Stimulated activated CD8-positive, alpha-beta memory T cell treated with anti-CD3 and anti-CD28 coated beads, Interleukin-2, amount 100 ng/mL, for 1 hour (primary cell): Measurements from ENCODE around the gene CARD11.
A peak's percentile ranks its signal among the peaks of the same experiment; 100 is the strongest.

Experiments used
- DNase-seq, 2 donors: peaks; one replicate each; pipeline ENCODE4 v3.0.0-alpha.2; 2020; ENCODE audit warnings: low read depth in 2 of 2

Gene CARD11

GRCh38 chr7:3020416-3020815 lies 23.3 kb downstream of the CARD11 start:
- no peak for DNase-seq

DNA sequence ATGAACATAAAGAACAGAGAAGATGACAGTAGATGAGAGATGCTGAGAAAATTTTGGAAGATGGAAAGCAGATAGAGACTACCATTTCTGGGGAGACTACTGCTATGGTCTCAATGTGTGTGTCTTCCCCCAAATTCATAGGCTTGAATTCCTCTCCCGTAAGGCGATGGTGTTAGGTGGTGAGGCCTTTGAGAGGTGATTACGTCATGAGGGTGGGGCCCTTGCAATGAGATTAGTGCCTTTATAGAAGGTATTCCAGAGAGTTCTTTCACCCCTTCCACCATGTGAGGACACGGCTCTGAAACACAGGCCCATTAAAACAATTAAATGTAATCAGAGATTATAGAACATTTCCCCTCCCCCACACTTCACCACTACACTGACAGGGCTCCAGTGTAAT lies 23.9 kb downstream of the CARD11 start:
- DNase-seq: no peak

DNA sequence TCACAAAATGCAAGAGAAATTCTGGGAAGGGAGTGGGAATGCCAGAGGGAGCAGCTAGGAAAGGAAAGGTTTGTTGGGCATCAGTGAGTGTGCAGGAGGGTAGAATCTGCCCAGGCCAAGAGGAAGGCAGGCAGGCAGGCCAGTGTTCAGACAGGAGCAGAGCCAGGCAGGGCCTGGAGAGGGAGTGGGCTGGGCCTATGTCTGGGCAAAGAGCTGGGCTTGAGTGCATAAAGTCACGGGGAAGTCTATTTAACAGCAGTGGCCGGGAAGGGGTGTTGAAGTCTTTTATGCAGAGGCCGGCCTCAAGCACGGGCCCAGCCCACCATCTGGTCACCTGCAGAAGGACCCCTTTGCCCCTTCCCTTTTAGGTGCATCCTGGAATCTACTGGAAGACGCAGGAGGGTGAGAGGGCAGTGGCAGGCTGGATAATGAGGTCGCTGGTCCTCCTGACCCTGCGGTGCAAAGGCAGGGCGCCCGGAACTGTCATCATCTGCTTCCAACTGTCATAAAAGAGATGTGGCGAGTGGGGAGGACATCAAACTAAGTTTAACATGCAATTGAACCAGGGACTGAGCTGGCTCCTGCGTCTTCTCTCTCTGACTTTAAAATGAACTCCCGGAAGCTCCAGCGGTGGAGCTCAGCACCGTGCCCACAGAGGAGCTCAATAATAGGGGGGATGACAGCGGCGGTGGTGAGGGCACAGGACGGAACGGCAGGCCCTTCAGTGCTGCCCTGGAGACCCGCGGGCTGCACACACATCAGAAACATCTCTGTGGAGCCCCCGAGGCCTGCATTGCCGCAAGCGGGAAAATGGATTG lies 29.5 kb downstream of the CARD11 start:
- DNase-seq: no peak

DNA sequence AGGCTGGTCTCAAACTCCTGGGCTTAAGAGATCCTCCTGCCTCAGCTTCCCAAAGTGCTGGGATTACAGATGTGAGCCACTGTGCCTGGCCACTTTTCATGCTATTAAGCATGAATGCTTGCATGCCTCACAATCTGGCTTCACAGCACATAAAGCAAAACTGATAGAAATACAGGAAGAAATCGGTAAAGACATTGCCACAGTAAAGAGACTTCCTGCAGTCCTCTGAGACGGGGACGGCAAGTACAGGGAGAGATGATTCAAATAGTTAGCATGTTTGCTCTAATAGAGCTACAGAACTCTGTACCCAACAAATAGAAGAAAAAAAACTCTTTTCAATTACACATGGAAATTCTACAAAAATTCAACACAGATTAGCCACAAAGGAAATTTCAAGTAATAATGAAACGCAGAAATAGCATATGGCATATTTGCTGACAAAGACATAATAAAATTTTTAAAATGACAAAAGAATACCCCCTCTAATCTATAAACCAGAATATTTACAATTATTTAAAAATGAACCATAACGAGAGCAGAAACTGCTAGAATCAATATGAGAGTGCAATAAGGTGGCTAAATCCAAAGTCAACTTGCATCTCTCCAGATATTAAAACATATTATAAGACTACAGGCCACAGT lies 32.3 kb downstream of the CARD11 start:
- no peak for DNase-seq

GRCh38 chr7:3010161-3010560 lies 33.5 kb downstream of the CARD11 start:
- no peak for DNase-seq

DNA sequence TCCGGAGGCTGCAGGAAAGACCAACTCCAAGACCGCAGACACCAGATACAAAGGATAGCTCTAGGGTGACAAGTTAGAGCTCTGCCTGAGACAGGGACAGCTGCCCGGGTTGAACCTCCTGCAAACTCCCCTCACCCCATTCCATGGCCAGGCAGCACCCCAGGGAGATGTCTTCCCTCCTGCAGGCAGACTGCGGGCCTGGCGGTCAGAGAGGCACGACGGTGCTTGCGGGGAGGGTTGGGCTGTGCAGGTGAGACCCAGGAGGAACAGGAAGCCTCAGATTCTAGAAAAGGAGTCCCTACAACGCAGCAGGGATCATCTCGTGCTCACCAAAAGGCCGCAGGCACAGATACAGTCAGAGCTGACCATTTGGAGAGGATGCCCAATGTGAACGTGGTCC lies 34.6 kb downstream of the CARD11 start:
- DNase-seq: no peak

GRCh38 chr7:3008386-3008785 lies 35.3 kb downstream of the CARD11 start:
- DNase-seq: no peak

DNA sequence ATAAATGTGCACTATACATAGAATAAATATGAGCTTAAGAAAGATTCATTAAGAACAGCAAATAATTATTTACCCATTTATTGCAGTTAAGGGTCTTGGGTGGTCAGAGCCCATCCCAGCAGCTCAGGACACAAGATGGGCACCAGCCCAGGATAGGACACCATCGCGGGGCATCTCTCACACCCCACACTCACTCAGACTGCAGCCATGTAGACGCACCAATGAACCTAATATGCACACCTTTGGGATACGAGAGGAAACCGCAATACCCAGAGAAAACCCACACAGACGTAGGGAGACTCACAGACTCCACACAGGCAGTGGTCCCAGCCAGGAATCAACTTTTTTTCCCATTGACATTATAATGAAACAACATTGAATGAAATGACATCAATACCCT lies 36.0 kb downstream of the CARD11 start:
- DNase-seq: no peak

DNA sequence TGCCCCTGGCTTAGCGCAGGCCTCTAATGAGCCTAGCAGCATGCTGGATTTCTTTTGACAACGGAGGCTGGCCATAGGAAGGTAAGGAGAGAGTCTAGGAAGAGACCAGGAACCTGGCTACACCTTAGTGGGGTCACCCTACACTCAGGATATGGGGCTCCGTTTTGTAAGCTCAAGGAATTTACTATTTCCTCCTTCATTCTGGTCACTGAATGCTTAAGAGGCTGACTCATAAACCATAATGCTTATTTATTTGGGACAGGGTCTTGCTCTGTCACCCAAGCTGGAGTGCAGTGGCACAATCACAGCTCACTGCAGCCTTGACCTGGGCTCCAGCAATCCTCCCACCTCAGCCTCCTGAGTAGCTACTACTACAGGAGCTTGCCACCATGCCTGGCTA lies 38.4 kb downstream of the CARD11 start:
- DNase-seq: no peak

- DNase-seq: no peak
Measured at GRCh38 chr7:3003936-3004335, 39.7 kb downstream of the CARD11 start.

DNA sequence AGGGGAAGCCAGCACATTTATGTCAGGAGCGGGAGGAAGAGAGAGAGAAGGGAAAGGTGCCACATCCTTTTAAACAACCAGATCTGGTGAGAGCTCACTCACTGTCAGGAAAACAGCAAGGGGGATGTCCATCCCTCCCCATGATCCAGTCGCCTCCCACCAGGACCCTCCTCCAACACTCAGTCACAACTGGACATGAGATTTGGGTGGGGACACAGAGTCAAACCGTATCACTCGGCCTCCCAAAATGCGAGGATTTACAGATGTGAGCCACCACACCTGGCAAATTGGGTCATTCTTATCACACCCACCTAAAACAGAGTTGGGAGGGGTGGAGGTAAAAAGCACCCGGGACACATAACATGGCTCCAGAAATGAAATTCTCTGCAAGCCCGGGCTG lies 41.0 kb downstream of the CARD11 start:
- DNase-seq: no peak

- DNase-seq: no peak
Measured at GRCh38 chr7:3000566-3000965, 43.1 kb downstream of the CARD11 start.

GRCh38 chr7:2999078-2999500 lies 44.6 kb downstream of the CARD11 start:
- DNase-seq: no peak

DNA sequence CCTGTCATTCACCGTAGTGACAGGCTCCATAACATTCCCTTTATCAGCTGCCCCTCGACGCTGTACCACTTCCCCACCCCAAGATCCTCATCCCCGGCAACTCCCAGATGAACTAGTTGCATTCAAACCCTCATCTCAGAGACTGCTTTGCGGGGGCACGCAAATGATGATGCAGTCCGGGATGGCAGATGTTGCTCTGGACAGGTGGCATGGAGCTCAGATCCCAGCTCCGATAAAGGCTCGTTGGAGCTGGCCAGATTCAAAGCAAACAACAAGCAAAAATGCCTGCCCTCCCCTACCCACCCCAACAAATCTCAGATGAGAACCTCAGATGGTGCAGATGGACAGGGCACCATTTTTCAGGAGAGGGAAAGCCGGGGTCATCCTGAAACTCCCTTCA lies 46.7 kb downstream of the CARD11 start:
- DNase-seq: no peak

DNA sequence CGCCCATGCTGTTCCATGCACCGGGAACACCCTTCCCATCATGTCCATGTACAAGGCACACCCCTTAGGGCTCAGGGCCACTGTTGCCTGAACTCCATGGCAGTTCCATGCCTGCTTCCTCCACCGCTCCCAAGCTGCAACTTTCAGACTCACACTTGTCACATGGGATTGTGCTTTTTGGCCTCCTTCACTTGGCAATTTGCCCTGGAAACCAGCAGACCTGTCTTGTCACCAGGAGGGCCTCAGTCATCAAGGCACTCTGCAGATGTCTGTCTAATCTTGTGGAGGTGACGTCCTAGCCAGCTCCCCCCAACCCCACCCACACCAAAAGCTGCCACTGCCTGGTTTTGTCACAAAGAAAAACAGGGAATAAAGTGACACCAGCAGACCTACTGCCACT lies 47.5 kb downstream of the CARD11 start:
- DNase-seq: no peak

DNA sequence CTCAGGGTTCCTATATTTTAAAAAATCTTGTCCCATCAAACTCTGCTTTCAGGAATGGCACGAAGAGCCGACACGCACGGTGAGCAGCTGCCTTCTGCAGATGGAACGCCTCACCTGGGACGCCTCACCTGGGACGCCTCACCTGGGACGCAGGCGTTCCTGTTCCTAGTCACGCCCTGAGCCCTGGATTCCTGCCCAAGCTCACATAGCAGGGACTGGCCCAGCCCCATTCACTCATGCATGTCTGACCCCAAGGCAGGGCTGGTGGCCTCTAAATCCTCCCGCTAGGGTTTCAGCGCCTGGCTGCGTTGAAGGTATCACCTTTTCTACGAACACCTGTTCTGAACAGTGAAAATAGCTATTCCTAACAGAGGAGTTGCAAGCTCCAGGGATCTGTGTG lies 49.8 kb downstream of the CARD11 start:
- DNase-seq: no peak

GRCh38 chr7:2993396-2993795 lies 50.3 kb downstream of the CARD11 start:
- no peak for DNase-seq

DNA sequence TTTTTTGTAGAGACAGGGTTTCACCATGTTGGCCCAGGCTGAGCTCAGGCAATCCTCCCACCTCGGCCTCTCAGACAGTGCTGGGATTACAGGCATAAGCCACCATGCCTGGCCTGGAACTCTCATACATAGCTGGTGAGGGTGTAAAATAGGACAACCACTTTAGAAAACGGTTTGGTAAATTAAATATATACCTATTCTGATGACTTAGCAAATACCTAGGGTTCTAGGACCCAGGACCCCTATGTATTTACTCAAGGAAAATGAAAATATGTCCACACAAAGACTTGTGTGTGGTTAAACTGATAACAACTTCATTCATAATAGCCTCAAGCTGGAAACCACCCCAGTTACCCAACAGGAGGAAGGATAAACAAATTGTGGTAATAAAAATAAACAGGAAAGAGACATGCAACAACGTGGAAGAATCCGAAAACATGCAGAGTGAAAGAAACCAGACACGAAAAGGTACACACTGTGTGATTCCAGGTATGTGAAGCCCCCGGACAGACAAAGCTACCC lies 52.7 kb downstream of the CARD11 start:
- no peak for DNase-seq

DNA sequence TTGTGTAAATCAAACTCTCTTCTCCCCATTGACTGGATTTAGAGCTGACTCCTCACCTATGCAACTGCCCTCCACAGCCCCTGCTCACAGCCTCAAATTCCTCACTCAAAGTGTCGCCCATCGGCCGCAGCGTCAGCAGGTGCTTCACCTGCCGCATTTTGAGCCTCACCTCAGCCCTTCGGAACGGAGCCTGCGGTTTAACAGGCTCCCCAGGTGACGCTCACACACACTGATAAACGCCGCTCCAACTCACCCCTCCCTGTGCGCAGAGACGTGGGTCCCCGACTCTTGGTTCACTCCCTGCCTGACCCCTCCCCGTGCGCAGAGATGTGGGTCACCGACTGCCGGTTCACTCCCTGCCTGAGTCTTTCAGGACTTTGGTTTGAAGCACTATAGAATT lies 57.1 kb downstream of the CARD11 start:
- no peak for DNase-seq

GRCh38 chr7:2985866-2986265 lies 57.8 kb downstream of the CARD11 start:
- no peak for DNase-seq

DNA sequence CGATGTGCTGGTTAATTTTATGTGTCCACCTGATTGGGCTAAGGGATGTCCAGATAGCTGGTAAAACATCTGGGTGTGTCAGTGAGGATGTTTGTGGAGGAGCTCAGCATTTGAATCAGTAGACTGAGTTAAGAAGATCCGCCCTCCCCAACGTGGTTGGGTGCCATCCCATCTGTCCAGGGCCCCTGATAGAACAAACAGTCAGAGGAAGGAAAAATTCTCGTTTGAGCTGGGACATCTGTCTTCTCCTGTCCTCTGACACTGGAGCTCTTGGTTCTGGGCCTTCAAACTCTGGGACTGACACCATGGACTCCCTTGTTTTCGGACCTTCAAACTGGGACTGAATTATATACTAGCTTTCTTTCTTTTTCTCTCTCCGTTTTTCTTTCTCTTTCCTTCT lies 59.6 kb downstream of the CARD11 start:
- DNase-seq: no peak

DNA sequence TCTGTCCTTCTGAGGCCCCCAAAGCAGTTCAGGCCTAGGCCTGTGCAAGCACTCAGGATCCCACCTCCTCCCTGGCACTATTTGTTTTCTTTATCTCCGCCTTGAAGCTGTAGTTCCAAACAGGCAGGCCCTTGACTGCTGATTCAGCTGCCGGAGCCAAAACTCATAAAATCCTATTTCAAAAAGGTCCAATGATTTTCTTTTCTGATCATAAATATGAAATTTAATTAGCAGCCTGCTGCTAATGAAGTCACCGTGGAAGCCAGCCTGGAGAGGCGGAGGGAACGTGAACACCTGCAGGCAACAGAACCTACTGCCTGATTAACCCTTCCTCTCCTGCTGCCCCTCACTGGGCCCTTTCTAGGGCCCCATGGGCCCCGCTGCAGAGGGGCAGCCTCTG lies 60.1 kb downstream of the CARD11 start:
- no peak for DNase-seq

DNA sequence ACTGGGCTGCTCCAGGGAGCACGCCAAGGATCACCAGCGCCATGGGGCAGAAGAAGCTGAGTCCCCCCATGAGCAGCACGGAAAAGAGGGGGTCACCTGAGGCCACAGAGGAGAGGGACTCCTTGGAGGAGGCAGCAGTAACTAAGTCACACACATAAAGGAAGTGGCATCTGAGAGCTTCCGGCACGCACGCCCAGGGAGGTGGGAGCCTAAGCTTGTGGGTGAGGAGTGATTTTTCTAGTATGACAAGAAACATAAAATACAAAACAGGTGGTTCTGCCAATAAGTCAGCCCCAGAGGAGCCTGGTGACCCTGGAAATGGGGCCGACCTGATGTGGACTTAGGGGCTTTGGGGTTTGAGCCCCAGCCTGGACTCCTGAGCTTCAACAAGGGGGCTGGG lies 60.8 kb downstream of the CARD11 start:
- peak; percentile 41 to 53 for DNase-seq
